ENCODE results near the gene PTPRK.

Gene PTPRK

GRCh38 chr6:128397996-128398395 is 122.4 kb downstream of the PTPRK start:
- no peak for DNase-seq (ENCODE audit: extremely low read depth in 1 of 2, low read depth in 1 of 2)

GRCh38 chr6:128395596-128395995 is 124.8 kb downstream of the PTPRK start:
- no peak for DNase-seq (ENCODE audit: extremely low read depth in 1 of 2, low read depth in 1 of 2)

DNA sequence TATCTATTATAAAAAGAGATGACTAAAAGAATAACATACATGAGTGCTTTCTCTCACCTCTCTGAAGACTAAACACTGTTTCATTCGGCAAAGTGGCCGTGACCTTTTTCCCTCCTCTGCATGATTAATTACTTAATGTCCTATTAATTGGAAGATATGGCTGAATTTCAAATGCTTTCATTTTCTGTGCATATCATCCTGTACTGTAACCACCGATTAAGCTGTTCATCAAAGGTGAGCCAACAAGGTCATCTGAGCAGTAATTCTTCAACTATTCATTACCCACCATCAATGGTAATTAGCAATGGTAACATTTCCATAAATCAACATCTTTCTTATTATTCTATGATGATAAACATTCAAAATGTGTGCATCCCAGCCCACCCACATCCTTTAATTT is 125.2 kb downstream of the PTPRK start:
- no peak for DNase-seq (ENCODE audit: extremely low read depth in 1 of 2, low read depth in 1 of 2)

GRCh38 chr6:128394167-128394566 is 126.2 kb downstream of the PTPRK start:
- DNase-seq (ENCODE audit: extremely low read depth in 1 of 2, low read depth in 1 of 2) = no peak

GRCh38 chr6:128389820-128390534 is 130.4 kb downstream of the PTPRK start:
- DNase-seq (ENCODE audit: extremely low read depth in 1 of 2, low read depth in 1 of 2) = no peak

GRCh38 chr6:128388380-128388779 is 132.0 kb downstream of the PTPRK start:
- no peak for DNase-seq (ENCODE audit: extremely low read depth in 1 of 2, low read depth in 1 of 2)

GRCh38 chr6:128380891-128381290 is 139.5 kb downstream of the PTPRK start:
- DNase-seq (ENCODE audit: extremely low read depth in 1 of 2, low read depth in 1 of 2) = no peak

- no peak for DNase-seq (ENCODE audit: extremely low read depth in 1 of 2, low read depth in 1 of 2)
Observed at GRCh38 chr6:128379577-128379976, 140.8 kb downstream of the PTPRK start.

- no peak for DNase-seq (ENCODE audit: extremely low read depth in 1 of 2, low read depth in 1 of 2)
Observed at GRCh38 chr6:128376952-128377503, 143.4 kb downstream of the PTPRK start.

DNA sequence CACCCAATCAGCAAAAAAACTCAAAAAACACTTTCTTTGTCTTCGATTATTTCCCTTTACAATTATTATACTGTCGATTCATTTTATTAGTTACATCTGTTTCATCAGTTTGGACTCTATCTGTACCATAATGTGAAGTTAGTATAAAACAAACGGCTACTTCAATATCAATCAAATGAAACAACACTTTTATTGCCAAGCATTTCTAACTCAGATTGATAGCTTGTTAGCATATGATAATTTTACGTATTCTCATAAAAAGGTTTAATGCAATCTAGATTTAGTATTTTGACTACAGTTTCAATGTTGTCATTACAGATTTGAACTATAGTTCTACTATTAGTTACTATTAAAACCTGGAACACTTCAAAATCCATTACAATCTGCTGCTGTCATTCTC is 149.3 kb downstream of the PTPRK start:
- DNase-seq (ENCODE audit: extremely low read depth in 1 of 2, low read depth in 1 of 2) = no peak

DNA sequence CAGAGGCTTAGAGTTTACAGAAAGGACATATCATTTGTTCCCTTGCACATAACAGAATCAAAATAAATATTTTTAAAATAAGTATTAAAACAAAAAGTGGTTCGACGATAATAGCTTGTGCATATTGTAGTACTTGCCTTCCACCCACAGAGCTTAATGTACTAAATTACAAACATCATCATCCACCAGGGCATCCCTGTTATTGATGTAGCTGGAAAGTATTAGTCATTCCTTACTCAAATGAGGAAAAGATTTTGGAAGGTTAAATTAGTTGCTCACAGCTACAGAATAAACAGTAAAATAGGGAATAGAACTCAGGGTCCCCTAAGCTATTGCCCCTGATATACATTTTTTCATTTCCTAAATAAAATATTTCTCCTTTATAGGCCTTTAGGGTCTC is 150.3 kb downstream of the PTPRK start:
- DNase-seq (ENCODE audit: extremely low read depth in 1 of 2, low read depth in 1 of 2) = no peak

- no peak for DNase-seq (ENCODE audit: extremely low read depth in 1 of 2, low read depth in 1 of 2)
Observed at GRCh38 chr6:128368213-128368944, 152.0 kb downstream of the PTPRK start.

GRCh38 chr6:128367437-128367836 is 153.0 kb downstream of the PTPRK start:
- DNase-seq (ENCODE audit: extremely low read depth in 1 of 2, low read depth in 1 of 2) = no peak

DNA sequence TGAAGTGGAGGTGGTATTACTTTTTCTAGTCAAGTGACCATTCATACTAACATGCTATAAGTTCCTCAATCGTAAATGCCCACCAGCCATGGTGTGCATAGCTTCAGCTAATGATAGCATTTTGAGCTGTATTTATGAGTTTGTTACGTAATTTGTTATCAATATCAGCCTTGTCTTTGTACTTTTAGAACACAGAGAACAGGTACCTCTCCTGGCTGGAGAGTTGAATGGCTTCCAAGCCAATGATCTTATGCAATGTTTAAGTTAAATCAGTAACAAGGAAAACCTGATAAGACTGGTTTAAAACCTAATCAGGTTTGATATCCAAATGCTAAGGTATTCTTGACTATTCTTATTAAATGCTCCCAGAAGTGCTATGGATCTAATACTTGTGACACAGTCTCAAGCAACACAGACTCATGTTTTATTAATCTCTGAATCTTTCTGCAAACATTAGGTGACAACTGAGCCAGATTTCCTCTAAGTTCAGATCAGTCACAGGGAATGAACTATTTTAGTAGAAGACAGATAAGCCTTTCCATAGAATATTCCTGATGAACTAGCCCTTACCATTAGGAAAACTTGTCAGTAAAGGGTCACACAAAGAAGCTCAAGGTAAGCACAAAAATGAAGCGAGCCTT is 154.8 kb downstream of the PTPRK start:
- DNase-seq (ENCODE audit: extremely low read depth in 1 of 2, low read depth in 1 of 2) = no peak

DNA sequence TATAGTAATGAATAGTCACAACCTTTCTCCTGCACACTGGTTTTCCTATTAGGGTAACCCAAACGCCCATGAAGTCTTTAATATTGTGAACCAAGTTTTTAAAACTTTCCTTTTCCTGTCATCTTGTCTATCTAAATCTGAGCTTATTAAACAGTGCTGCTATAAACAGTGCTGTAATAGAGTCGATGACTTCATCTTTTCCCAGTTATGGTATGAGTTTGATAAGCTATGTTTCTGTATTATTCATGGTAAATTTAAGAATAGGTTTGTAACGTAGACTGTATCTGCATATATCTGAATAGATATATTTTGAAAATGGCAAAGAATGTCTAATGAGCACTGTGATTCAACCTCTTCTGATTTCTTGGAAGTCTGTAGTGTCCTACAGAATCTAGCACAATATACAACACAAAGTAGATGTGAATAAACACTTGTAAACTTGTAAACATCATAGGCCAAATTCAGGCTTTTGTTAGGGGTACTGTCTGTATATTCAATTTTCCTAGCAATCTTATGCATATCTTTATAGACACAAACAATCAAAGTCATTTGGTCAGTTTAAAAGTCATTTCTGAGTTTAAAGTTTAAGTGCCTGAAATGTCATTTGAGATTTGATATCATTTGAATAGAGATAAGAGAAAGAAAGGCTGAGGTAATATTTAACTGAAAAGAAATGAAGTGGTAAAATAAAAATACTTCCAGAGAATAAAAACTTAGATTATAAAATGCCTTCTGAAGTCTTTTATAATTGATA is 155.5 kb downstream of the PTPRK start:
- DNase-seq (ENCODE audit: extremely low read depth in 1 of 2, low read depth in 1 of 2) = no peak

- DNase-seq (ENCODE audit: extremely low read depth in 1 of 2, low read depth in 1 of 2) = no peak
Observed at GRCh38 chr6:128363020-128363813, 157.2 kb downstream of the PTPRK start.

DNA sequence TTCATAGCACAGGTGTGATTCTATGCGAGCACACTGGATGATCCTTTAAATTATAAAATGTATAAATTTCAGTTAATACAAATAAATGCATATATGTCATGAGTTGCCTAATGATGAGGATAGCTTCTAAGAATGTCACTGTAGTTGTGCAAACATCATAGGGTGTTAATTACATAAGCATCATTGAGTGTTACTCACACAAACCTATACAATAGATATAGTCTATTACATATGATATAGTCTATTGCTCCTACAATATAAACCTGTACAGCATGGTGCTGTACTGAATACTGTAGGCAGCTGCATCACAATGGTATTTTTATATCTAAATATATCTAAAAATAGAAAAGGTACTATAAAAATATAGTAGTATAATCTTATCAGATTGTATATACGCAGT is 159.0 kb downstream of the PTPRK start:
- no peak for DNase-seq (ENCODE audit: extremely low read depth in 1 of 2, low read depth in 1 of 2)

DNA sequence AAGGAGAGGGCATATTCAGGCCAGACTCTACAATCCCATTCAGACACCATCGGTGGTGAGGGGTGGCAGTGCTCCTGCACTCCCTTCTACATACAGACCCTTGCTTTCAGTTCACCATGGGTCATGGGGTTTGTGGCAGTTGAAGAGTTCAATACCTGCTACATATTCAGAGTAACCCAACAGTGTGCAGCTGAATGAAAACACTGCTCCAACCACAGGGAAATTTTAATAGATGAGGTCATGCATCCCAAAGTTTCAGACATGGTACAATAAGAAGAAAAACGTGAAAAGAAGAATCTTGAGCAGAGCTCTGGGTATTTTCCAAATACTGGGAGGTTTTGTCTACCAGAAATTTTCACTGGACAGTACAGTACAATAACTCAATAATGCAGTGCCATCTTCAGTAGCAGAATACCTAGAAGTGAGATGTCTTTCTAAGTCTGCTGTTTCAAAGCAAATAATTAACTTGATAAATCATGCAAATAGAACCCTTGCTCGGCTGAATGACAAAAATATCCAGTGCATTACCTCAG is 162.1 kb downstream of the PTPRK start:
- DNase-seq (ENCODE audit: extremely low read depth in 1 of 2, low read depth in 1 of 2) = no peak

DNA sequence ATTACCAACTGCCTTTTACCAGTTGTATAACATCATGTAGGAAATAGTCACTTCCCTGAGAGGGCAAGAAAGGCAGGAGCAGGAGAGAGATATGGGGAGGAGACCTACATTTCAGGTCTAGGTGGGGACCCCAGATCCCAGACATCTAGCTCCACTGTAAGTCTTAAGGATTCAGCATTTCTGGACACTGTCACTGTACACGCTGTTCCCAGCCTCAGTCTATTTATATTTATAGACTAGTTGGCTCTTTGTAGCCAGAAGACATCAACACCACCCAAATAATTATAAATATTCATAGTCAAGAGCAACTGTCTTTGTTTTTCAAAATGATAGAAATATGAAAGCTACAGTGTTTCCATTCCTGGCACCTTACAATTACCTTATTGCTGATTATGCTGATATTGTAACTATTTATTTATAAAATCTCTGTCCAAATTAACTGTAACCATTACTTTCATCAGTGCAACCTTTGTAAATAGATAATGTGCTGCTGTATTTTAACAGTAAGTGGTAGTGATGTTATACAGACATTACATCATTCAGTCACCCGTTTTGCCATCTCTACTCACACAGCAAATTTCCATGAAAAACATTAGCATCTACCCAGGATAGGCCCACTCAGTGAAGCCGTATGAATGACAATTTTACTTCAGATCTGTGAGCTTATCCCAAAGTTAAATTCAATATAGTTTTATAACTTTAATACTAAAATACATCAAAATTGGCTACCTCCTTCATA is 162.8 kb downstream of the PTPRK start:
- DNase-seq (ENCODE audit: extremely low read depth in 1 of 2, low read depth in 1 of 2) = no peak
